Effector memory CD4-positive, alpha-beta T cell (primary cell): ENCODE results near the gene BLTP2.
A peak's percentile ranks its signal among the peaks of the same experiment; 100 is the strongest.

Experiments
- DNase-seq, 3 donors: peaks; one replicate each; pipeline ENCODE4 v3.0.0-alpha.2; 2020
- H3K27ac ChIP-seq: 2 replicates; pipeline ENCODE4 v1.7.0; 2013; ENCODE audit warnings: mild to moderate bottlenecking, low read length, moderate library complexity; ENCODE audit not compliant: insufficient read depth, poor library complexity, severe bottlenecking
- H3K27me3 ChIP-seq: replicated peaks from 2 replicates; pipeline ENCODE4 v1.7.0; 2013; ENCODE audit warnings: mild to moderate bottlenecking, low read length; ENCODE audit not compliant: insufficient read depth, control insufficient read depth, poor library complexity, severe bottlenecking
- H3K36me3 ChIP-seq: 2 replicates; pipeline ENCODE4 v1.7.0; 2013; ENCODE audit warnings: mild to moderate bottlenecking, low read length, moderate library complexity; ENCODE audit not compliant: control insufficient read depth, insufficient read depth
- H3K4me1 ChIP-seq: 2 replicates; pipeline ENCODE4 v1.7.0; 2013; ENCODE audit warnings: low read length, mild to moderate bottlenecking; ENCODE audit not compliant: control insufficient read depth, insufficient read depth, poor library complexity, severe bottlenecking
- H3K4me3 ChIP-seq: 2 replicates; pipeline ENCODE4 v1.7.0; 2013; ENCODE audit warnings: low read length, low read depth, mild to moderate bottlenecking; ENCODE audit not compliant: insufficient read depth, poor library complexity, severe bottlenecking
- H3K9me3 ChIP-seq: 2 replicates; pipeline ENCODE4 v1.7.0; 2013; ENCODE audit warnings: mild to moderate bottlenecking, low read length, moderate library complexity; ENCODE audit not compliant: control insufficient read depth

BLTP2 gene

DNA sequence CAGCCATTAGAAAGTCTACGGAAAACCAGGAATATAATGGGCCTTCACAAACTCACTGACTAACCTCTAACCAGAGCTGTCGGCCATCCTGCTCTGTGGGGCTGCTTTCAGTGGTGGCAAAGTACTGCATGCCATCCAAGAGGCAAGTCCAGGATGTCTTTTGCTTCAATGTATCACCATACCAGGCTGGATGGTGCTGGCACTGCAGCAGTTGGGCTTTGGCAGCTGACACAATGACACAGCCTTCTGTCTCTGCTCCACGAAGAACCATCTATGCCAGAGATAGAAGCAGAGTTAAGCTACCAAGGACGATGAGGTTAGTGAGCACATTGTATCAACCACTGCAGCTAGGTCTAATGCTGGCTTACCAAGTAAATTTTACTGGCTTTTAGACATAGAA, 21.3 kb downstream of the BLTP2 start:
- no peaks in the 10 kb centered on the region for H3K4me1 ChIP-seq
- no peaks in the 10 kb centered on the region for H3K9me3 ChIP-seq
- no peak for DNase-seq
- no peak overlapping the region for H3K4me3 ChIP-seq
- H3K27me3 ChIP-seq = no peaks in the 10 kb centered on the region
- H3K27ac ChIP-seq = no peak overlapping the region
- H3K36me3 ChIP-seq = peaks cover 68% of the 10 kb centered on the region

DNA sequence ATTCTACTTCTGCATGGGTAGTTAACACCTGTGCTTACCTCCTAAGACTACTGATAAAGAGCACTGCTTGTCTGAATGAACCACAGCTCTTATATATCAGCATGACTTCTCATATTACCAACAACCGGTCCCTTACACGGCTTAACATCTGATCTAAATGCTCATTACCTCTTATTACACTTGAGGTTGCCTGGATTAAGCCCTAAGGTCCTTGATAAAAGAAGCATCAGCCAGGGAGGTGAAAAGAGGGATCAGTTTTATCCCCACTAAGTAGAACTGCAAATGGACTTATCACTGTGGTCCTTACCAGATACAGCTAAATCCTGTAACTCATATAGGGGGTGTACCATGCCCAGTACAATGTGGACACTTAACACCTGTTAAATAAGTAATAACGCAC, 22.8 kb downstream of the BLTP2 start:
- H3K36me3 ChIP-seq = peaks cover 67% of the 10 kb centered on the region
- no peaks in the 10 kb centered on the region for H3K9me3 ChIP-seq

DNA sequence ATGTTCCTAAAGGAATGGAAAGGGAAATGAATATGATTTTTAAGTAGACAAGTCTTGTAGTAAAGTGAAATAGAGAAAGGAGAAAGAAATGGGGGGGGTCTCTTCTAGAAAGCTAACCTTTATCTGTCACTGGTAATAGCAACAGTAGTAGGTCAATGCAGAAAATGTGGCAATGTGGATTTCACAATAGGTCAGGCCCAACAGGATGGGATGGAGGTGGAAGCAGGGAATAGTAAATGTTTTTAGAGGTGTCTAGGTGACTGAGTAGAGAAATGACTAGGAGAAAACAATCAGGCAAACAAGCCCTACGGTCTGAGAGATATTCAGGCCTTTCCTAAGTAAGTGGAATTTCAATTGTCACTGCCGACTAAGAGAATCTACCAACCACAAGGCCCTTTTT, 24.9 kb downstream of the BLTP2 start:
- H3K27me3 ChIP-seq = no peaks in the 10 kb centered on the region
- peaks cover 84% of the 10 kb centered on the region for H3K36me3 ChIP-seq
- no peaks in the 10 kb centered on the region for H3K4me1 ChIP-seq
- H3K4me3 ChIP-seq = no peak overlapping the region
- no peak for DNase-seq
- H3K27ac ChIP-seq = no peak overlapping the region
- H3K9me3 ChIP-seq = no peaks in the 10 kb centered on the region

More for the DNA sequence above, 22.8 kb downstream of the BLTP2 start:
- Histone ChIP-seq H3K27ac (no peak overlapping the region), H3K4me3 (no peak overlapping the region), H3K4me1 (no peaks in the 10 kb centered on the region), H3K27me3 (no peaks in the 10 kb centered on the region)
- DNase-seq = no peak

DNA sequence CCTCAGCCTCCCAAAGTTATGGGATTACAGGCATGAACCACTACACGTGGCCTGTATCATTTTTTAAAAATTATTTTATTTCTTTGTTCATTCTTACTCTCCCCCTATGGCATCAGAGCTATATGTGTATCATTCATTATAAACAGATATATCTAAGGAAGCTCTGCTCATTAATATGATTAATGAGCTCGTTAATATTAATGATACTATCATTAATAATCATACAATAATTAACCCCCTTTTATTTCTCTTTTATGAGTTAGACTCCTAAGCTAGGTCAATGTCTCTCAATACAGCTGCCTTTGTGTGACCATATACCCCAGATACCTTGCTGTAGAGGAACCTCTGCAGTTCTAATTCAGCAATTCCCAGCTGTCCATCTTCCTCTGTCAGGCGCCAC, 26.5 kb downstream of the BLTP2 start:
- no peaks in the 10 kb centered on the region for H3K4me1 ChIP-seq
- no peak for DNase-seq

DNA sequence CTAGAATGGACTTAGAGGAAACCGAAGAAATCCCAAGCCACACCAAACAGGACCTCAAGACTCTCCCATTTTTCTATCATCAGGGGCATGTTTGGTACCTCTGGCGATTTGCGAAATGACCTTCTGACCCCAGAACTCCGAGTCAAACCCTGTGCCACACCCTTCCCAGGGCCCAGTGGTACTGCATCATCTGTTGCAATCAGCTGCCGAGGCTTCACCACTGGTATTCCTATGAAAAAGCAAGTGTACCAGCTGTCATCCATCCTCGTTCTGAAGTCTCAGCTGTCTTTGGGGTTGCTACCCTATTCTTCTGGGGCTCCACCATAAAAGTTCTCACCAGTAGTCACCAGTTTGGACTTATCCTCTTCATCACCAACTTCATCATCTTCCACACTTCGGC, 28.7 kb downstream of the BLTP2 start:
- Histone ChIP-seq H3K4me1 (no peaks in the 10 kb centered on the region), H3K36me3 (peaks cover 70% of the 10 kb centered on the region), H3K9me3 (no peaks in the 10 kb centered on the region), H3K27ac (no peak overlapping the region), H3K4me3 (no peak overlapping the region), H3K27me3 (no peaks in the 10 kb centered on the region)
- DNase-seq = no peak

More for the DNA sequence above, 26.5 kb downstream of the BLTP2 start:
- peaks cover 85% of the 10 kb centered on the region for H3K36me3 ChIP-seq
- H3K27ac ChIP-seq = no peak overlapping the region
- no peaks in the 10 kb centered on the region for H3K27me3 ChIP-seq
- no peaks in the 10 kb centered on the region for H3K9me3 ChIP-seq
- no peak overlapping the region for H3K4me3 ChIP-seq

DNA sequence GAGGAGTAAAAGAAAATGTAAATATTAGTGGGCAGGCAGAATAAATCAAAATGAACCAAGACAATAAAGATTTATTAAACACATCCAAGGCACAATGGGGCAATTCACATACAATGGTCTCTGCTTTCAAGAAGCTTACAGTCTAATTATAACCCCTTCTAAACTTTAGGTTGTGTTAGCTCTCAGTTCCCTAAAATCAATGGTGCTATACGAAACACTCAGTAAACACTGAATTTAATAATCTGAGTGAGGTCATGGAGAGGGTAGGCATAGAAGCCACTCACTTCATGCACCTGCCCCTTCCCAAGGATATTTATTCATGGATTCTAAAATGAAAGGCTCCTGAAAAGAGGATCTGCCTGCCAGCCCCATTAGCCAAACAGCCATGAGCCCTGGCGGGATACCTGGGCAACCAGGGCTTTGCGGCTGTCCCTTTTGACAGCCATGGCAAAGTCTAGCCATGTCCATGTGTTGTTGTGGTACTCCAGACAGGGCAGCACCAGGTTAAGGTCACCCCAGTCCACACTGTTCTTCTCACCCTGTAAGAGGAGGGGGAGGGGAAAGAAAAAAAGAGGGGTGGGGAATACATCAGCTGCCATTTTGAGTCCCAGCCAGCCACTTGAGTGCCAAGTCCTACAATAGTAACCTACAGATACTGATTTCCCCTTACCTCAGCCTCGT, 29.6 kb downstream of the BLTP2 start:
- no peak overlapping the region for H3K4me3 ChIP-seq
- H3K9me3 ChIP-seq = no peaks in the 10 kb centered on the region
- DNase-seq = no peak
- peaks cover 64% of the 10 kb centered on the region for H3K36me3 ChIP-seq
- H3K27me3 ChIP-seq = no peaks in the 10 kb centered on the region
- no peak overlapping the region for H3K27ac ChIP-seq
- H3K4me1 ChIP-seq = no peaks in the 10 kb centered on the region

DNA sequence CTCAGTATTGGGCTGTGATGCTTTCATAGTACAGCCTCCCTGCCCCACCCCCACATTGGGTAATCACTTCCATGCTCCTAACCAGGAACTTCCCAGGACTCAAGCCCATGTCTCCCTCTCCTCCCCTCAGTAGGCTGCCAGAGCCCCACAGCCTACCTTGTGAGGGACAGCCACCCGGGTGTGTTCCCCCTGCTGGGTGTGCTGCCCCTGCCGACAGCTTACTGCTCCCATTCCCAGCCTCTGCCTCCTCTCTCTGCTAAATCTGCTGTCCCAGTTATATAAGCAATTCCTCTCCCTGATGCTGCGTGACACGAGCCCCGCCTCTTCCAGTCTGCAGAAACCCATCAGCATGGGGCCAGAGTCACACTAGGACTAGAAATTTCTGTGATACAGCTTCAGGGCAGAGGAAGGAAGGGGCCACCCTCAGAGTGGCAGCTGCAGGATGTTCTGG, 31.0 kb downstream of the BLTP2 start, which contains the start of gene RSKR:
RSKR (minus strand) TSS at position 255 of the 451 bp plus-strand sequence; CDS start at position 231, 24 bp downstream.
- DNase-seq = no peak
- Histone ChIP-seq H3K36me3 (peaks cover 50% of the 10 kb centered on the region), H3K4me1 (no peaks in the 10 kb centered on the region), H3K27ac (no peak within 1 kb of the TSS), H3K4me3 (no peak within 1 kb of the TSS), H3K27me3 (no peaks in the 10 kb centered on the region), H3K9me3 (no peaks in the 10 kb centered on the region)

DNA sequence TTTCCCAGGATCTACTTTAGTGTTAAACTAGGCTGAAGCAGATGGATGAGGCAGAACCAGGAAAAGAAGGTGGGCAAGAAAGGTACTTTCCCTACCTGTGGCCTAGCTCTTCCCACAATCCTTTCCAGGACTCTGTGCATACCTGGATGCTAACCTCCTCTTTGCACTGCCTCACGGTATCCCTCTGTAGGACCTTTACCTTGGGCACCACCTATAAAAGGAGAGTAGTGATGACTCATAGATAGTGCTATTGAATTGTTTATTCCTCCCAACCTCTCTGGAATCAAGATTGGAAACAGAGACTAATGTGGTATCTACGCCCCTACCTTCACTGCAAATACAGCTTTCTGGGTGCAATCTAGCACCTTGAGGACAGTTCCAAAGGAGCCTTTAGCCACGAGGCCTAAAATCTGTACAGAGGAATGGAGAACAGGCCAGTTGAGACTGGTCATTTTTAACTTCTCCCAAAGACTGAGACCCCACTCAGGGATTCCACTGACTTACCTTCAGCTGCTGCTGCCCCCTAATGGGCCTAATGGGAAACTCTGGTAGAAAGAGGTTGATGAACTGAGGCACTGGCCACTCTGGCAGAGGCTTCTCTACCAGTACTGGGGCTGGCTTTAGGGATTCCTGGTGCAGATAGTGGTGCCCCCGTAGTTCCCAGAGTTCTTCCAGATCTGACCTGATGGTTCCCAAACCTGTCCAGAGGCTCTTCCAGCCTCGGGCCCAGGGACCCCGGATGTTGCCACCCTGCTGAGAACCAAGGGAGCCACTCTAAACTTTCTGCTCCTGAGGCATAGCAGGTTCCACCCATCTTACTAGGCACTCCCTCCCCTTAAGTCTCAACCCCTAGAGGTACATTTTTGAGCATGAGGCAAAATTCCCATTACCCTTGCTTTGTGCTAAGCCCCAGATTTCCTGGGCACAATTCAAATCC, 31.8 kb downstream of the BLTP2 start:
- no peaks in the 10 kb centered on the region for H3K9me3 ChIP-seq
- H3K4me1 ChIP-seq = no peaks in the 10 kb centered on the region
- H3K27me3 ChIP-seq = no peaks in the 10 kb centered on the region
- peaks cover 42% of the 10 kb centered on the region for H3K36me3 ChIP-seq
- DNase-seq = peak in 2 of 3 donors; percentile 4 to 24
- H3K4me3 ChIP-seq = no peak overlapping the region
- H3K27ac ChIP-seq = no peak overlapping the region

DNA sequence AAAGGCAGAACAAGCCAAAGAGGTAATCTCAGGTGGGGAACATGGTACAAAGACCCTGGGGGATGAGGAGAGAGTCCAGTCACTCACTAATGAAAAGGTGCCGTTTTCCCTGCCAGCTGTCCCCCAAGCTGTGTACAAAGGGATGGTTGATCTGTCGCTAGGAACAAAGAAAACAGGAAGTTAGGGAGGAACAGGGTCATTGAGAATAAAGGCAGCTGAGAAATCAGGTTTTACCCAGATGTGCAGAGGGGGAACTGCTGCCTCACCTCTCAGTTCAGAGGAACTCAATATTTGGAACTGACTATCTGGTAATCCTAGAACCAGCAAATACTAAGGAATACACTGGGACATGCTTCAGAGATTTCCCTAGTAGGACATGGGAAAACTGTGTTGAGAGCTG, 32.4 kb downstream of the BLTP2 start:
- Histone ChIP-seq H3K27ac (no peak overlapping the region), H3K36me3 (peaks cover 40% of the 10 kb centered on the region), H3K9me3 (no peaks in the 10 kb centered on the region), H3K27me3 (no peaks in the 10 kb centered on the region), H3K4me3 (no peak overlapping the region), H3K4me1 (no peaks in the 10 kb centered on the region)
- DNase-seq = no peak

DNA sequence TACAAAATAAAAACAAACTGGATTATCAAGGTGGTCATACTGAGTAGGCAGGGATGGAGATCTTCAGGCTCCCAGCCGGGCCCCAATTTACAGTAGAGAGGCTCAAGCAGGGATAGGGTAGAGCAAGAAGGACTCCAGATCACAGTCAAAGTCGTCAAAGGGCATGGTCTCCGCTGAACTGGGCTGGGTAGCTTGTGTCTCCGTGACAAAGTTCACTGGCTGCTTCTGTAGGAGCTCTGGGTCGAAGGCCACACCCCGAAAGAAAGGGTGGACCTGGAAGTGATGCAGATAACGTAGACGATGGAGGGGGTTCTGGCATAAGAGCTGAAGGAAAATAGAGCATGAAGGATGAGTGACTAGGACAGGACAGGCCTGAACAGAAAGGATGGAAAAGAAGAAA, 34.6 kb downstream of the BLTP2 start:
- Histone ChIP-seq H3K9me3 (no peaks in the 10 kb centered on the region), H3K4me3 (no peak overlapping the region), H3K27ac (no peak overlapping the region), H3K36me3 (peaks cover 19% of the 10 kb centered on the region), H3K4me1 (no peaks in the 10 kb centered on the region), H3K27me3 (no peaks in the 10 kb centered on the region)
- DNase-seq = no peak
